HepG2 (cell line): ENCODE results near the gene LIMK2. TPM values are rescaled to one million over a fixed set of nuclear protein-coding genes. Genes with fewer than 3 reads are reported as not detected.
A peak's percentile ranks its signal among the peaks of the same experiment; 100 is the strongest.

Source experiments
- CSRNP2 ChIP-seq: sonication (generic); formaldehyde crosslinking; conservative IDR thresholded peaks from 2 replicates; pipeline ENCODE4 v1.8.0; 2022; ENCODE audit warnings: low read depth, missing genetic modification reagents
- ELK4 ChIP-seq: sonication (generic); formaldehyde crosslinking; IDR thresholded peaks from 2 replicates; pipeline ENCODE4 v1.9.0; 2021; ENCODE audit warnings: missing genetic modification reagents, borderline replicate concordance
- GATA4 ChIP-seq: sonication (generic); IDR thresholded peaks from 2 replicates; pipeline ENCODE4 v1.6.1; 2016; ENCODE audit warnings: antibody characterized with exemption, low read depth, borderline replicate concordance
- GTF2F1 ChIP-seq: fragments of 150-350 bp; IDR thresholded peaks from 2 replicates; pipeline ENCODE4 v1.6.1; 2014; ENCODE audit warnings: low read length
- HMG20A ChIP-seq: IDR thresholded peaks from 2 replicates; pipeline ENCODE4 v1.6.1; 2016; ENCODE audit warnings: borderline replicate concordance
- IRF9 ChIP-seq: sonication (generic); formaldehyde crosslinking; IDR thresholded peaks from 2 replicates; pipeline ENCODE4 v1.8.0; 2022; ENCODE audit warnings: missing genetic modification reagents, mild to moderate bottlenecking, borderline replicate concordance
- KLF13 ChIP-seq: sonication (generic); formaldehyde crosslinking; IDR thresholded peaks from 2 replicates; pipeline ENCODE4 v1.4.0; 2020; ENCODE audit warnings: mild to moderate bottlenecking, missing genetic modification reagents
- MAZ ChIP-seq, 2 experiments: sonication (generic) in 1 of 2; formaldehyde crosslinking in 1 of 2; IDR thresholded peaks; 2 replicates each; pipeline versions ENCODE4 v1.5.0 to v1.6.1; 2012 to 2020; ENCODE audit warnings: low read depth in 2 of 2, mild to moderate bottlenecking in 2 of 2, borderline replicate concordance in 1 of 2, improper control_type of control experiment in 1 of 2, low read length in 1 of 2, missing genetic modification reagents in 1 of 2, moderate library complexity in 1 of 2
- NCOA2 ChIP-seq: sonication (generic); formaldehyde crosslinking; IDR thresholded peaks from 2 replicates; pipeline ENCODE4 v1.8.0; 2022; ENCODE audit warnings: inconsistent platforms
- PHB2 ChIP-seq: fragments of 450-650 bp; IDR thresholded peaks from 2 replicates; pipeline ENCODE4 v1.6.1; 2018; ENCODE audit not compliant: partially characterized antibody
- PRMT3 ChIP-seq: sonication (generic); formaldehyde crosslinking; IDR thresholded peaks from 2 replicates; pipeline ENCODE4 v1.8.1; 2022; ENCODE audit warnings: low read depth, mild to moderate bottlenecking, moderate library complexity, missing genetic modification reagents, borderline replicate concordance
- RFXAP ChIP-seq: sonication (generic); formaldehyde crosslinking; IDR thresholded peaks from 2 replicates; pipeline ENCODE4 v1.4.0; 2020; ENCODE audit warnings: missing genetic modification reagents, borderline replicate concordance
- ZNF335 ChIP-seq: sonication (generic); formaldehyde crosslinking; IDR thresholded peaks from 2 replicates; pipeline ENCODE4 v1.4.0; 2020; ENCODE audit warnings: missing genetic modification reagents
- ZNF770 ChIP-seq: sonication (generic); formaldehyde crosslinking; IDR thresholded peaks from 2 replicates; pipeline ENCODE4 v1.5.0; 2020; ENCODE audit warnings: mild to moderate bottlenecking, missing genetic modification reagents
- ZNF841 ChIP-seq: sonication (generic); formaldehyde crosslinking; IDR thresholded peaks from 2 replicates; pipeline ENCODE4 v1.8.1; 2023; ENCODE audit warnings: missing genetic modification reagents, borderline replicate concordance
- polyA plus RNA-seq, 8 experiments: library from polyadenylated mRNA; depleted of rRNA in 3 of 8; stranded (reverse) in 7 of 8; unstranded in 1 of 8; fragments of >200 nt; fragmentation: Illumina TruSeq in 4 of 8; extraction: Trizol in 4 of 8; gene quantifications; 2 replicates each; pipeline versions ENCODE4 v1.2.1 to v1.2.3, GENCODE V29; 2011 to 2016; ENCODE audit warnings: low read depth in 4 of 8, missing spikeins in 1 of 8, mixed read lengths in 1 of 8; ENCODE audit not compliant: insufficient read depth in 1 of 8
- total RNA-seq, 5 experiments: library from RNA; depleted of rRNA; stranded (reverse); fragments of >200 nt; fragmentation: Illumina TruSeq; extraction: Trizol; gene quantifications; 2 replicates each; pipeline ENCODE4 v1.2.3, GENCODE V29; 2016; ENCODE audit warnings: low read depth in 1 of 5
- TF ChIP-seq, protein P1 (sequence below): sonication (generic); formaldehyde crosslinking; conservative IDR thresholded peaks from 2 replicates; pipeline ENCODE4 v1.4.0; 2020; ENCODE audit warnings: missing genetic modification reagents
- TF ChIP-seq, protein P2 (sequence below): sonication (generic); formaldehyde crosslinking; IDR thresholded peaks from 2 replicates; pipeline ENCODE4 v1.4.0; 2020; ENCODE audit warnings: missing genetic modification reagents

The LIMK2 gene
- total and polyA plus RNA-seq, 2 of the 13 experiments (the other 11 are each of a cell fraction or from before 2014, with no cell fraction given): 20.9 to 29.8 TPM

- TF ChIP-seq ZNF770 (CRISPR knock-in tag): 0 out of 2 replicates have a peak, but pooled peaks have one; percentile 25
- TF ChIP-seq PRMT3: no peak
- no peak for TF ChIP-seq RFXAP (CRISPR knock-in tag)
- no peak; the same call in 1 of the 2 replicates for TF ChIP-seq HMG20A
- TF ChIP-seq KLF13 (CRISPR knock-in tag): no peak
- TF ChIP-seq CSRNP2: no peak
- TF ChIP-seq PHB2: no peak
- TF ChIP-seq, protein P1, sequence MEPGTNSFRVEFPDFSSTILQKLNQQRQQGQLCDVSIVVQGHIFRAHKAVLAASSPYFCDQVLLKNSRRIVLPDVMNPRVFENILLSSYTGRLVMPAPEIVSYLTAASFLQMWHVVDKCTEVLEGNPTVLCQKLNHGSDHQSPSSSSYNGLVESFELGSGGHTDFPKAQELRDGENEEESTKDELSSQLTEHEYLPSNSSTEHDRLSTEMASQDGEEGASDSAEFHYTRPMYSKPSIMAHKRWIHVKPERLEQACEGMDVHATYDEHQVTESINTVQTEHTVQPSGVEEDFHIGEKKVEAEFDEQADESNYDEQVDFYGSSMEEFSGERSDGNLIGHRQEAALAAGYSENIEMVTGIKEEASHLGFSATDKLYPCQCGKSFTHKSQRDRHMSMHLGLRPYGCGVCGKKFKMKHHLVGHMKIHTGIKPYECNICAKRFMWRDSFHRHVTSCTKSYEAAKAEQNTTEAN (CRISPR knock-in tag): no peak
- no peak for TF ChIP-seq ELK4 (CRISPR knock-in tag)
- no peak for TF ChIP-seq GATA4
- no peak for TF ChIP-seq ZNF841 (CRISPR knock-in tag)
- no peak for TF ChIP-seq MAZ (IDR thresholded peaks at IDR 0.05; ENCODE audit: borderline replicate concordance, low read depth, low read length)
- TF ChIP-seq MAZ (CRISPR knock-in tag; IDR thresholded peaks at IDR 0.05; ENCODE audit: low read depth): no peak
- TF ChIP-seq, protein P2, sequence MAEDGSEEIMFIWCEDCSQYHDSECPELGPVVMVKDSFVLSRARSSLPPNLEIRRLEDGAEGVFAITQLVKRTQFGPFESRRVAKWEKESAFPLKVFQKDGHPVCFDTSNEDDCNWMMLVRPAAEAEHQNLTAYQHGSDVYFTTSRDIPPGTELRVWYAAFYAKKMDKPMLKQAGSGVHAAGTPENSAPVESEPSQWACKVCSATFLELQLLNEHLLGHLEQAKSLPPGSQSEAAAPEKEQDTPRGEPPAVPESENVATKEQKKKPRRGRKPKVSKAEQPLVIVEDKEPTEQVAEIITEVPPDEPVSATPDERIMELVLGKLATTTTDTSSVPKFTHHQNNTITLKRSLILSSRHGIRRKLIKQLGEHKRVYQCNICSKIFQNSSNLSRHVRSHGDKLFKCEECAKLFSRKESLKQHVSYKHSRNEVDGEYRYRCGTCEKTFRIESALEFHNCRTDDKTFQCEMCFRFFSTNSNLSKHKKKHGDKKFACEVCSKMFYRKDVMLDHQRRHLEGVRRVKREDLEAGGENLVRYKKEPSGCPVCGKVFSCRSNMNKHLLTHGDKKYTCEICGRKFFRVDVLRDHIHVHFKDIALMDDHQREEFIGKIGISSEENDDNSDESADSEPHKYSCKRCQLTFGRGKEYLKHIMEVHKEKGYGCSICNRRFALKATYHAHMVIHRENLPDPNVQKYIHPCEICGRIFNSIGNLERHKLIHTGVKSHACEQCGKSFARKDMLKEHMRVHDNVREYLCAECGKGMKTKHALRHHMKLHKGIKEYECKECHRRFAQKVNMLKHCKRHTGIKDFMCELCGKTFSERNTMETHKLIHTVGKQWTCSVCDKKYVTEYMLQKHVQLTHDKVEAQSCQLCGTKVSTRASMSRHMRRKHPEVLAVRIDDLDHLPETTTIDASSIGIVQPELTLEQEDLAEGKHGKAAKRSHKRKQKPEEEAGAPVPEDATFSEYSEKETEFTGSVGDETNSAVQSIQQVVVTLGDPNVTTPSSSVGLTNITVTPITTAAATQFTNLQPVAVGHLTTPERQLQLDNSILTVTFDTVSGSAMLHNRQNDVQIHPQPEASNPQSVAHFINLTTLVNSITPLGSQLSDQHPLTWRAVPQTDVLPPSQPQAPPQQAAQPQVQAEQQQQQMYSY (CRISPR knock-in tag): no peak
- no peak for TF ChIP-seq IRF9 (CRISPR knock-in tag)
- TF ChIP-seq NCOA2: 0 out of 2 replicates have a peak, but pooled peaks have one; percentile 43
- TF ChIP-seq ZNF335 (CRISPR knock-in tag): no peak
- no peak for TF ChIP-seq GTF2F1
Measured at GRCh38 chr22:31230871-31231621, 18.9 kb downstream of the LIMK2 start (continued).
